ENCODE results near the gene ZC3H18.

DNA sequence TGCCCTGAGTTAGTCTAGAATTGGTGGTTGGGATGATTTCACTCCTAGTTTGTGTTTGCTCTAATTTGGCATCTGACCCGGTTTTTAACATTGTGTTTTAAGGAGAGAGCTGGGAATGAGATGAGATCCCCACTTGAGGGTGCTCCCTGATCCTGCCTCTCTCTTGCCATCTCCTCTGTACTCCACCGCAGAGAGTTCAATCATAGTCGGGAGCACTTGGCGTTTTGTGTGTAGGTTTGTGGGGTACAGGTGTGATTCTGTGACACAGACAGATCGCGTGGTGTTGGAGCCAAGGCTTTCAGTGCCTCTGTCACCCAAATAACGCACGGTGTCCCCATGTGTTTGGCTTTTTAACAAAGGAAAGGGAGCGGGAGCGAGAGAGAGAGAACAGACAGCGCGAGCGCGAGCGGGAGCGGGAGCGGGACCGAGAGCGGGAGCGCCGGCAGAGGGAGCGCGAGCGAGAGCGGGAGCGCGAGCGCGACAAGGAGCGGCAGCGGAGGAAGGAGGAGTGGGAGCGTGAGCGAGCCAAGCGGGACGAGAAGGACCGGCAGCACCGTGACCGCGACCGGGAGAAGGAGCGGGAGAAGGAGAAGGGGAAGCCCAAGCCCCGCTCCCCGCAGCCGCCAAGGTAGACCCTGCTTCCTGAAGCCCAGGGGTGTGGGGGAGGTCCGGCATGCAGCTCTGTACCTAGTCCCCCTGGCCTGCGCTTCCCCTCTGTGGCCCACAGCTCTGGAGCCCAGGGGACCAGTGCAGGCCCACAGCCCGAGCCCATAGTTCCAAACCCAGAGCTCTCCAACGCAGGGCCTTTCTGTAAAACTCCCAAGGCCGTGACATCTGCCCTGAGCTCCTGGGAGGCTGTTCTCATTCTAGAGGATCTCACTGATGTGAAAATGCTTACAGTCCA, 41.0 kb downstream of the ZC3H18 start:
- TF ChIP-seq ZFP30 (CRISPR knock-in tag; IDR thresholded peaks at IDR 0.05) (no peak), TSHZ2 (CRISPR knock-in tag; IDR thresholded peaks at IDR 0.05) (no peak), PPARA (CRISPR knock-in tag; IDR thresholded peaks at IDR 0.05; ENCODE audit: borderline replicate concordance) (no peak), ESRRG (CRISPR knock-in tag; IDR thresholded peaks at IDR 0.05) (no peak), GLIS3 (CRISPR knock-in tag; IDR thresholded peaks at IDR 0.05) (no peak), ZC3H10 (CRISPR knock-in tag; IDR thresholded peaks at IDR 0.05) (no peak), SNAI2 (CRISPR knock-in tag; IDR thresholded peaks at IDR 0.05) (no peak), CSRNP3 (CRISPR knock-in tag; IDR thresholded peaks at IDR 0.05) (no peak)

All from SK-N-SH treated with all-trans-retinoic acid at 6 μM for 48 hours (cell line).